ENCODE data around the gene NLRP14. TPM values are rescaled to one million over a fixed set of nuclear protein-coding genes. Genes with fewer than 3 reads are reported as not detected.

The NLRP14 gene
- total RNA-seq, 1 donor from 2014 or later, result 0.94 TPM

- DNase-seq, result no peak
These were observed 37.4 kb downstream of the NLRP14 start for GRCh38 chr11:7057641-7058040.

DNA sequence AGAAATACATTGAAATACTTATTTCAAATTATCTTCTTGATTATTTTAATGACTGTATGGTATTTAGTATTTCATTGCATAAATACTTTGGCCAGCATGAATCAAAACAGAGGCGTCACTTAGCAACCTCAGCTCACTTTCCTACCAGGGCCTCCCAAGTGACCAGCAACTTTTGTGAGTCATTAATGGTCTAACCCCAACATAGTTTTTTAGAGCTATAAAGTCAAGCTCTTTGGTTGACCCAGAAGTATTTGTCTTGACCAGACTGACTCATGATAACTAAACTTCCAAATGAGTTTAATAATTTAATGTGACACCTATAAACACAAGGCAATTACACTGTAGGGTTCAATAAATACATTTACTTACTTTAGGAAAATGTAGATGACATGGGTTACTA is 40.6 kb downstream of the NLRP14 start:
- no peak for DNase-seq

DNA sequence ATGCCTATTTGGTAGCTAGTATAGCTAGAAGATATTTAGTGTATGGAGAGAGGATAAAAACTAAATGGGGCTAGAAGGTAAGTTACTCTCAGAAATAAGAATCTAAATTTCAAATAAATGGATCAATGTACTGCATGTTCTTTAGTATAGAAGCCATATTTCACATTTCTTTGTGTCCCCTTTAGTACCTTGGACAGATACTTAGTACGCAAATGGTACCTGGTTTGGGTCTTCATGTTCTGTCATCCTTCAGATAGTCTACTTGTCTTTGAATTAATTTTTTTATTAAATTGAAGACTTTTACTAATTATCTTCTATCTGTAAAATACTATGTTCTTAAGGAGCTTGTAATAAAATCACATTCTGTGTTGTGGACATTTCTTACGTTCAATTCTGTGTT is 42.3 kb downstream of the NLRP14 start:
- no peak for DNase-seq

- DNase-seq, result no peak
These were observed 52.2 kb downstream of the NLRP14 start for GRCh38 chr11:7072401-7073028.

- DNase-seq, result no peak
These were observed 56.8 kb downstream of the NLRP14 start for GRCh38 chr11:7077101-7077500.

DNA sequence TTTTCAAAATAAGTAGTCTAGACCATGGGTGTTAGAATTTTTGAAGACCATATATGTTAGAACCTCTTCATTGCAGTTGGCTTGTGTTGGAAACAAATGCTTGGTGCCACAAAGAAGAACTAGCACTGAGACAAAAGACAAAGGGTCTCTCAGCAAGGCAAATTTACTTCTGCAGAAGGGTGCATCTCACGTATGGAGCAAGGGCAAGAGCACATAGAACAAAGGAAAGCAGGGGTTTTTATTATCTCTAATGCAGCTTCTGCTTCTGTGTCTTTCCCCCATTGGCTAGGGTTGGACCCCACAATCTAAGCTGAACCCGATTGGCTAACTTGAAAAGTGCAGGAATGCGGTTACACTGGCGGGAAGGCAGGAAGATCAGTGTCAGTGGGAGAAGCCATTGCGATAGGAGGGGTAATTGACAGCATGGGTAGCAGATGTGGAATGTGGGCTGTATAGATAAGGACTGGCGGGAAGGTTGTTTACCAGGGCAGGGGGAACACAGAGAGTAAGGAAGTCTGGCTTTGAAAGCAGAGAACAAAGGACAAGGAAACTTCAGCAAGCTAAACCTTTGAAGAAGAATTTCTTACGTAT is 59.4 kb downstream of the NLRP14 start:
- DNase-seq, result no peak

DNA sequence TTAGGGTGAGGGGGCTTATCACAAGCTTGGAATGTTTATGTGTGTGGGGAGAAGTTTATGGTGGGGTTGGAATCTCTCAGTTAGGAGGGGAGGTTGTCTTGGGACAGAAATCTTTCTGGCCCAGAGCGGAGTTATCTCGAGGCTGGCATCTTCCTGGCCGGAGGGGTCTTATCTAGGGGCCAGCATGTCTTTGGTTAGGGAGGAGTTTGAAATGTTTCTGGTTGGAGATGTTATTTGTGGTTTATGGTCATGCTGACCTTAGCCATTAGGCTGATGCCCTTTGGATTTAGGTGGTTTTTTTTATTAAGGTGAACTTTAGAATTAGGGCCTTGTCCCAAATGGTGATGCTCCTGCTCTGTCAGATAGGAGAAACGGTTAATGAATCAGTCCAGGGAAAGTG is 60.6 kb downstream of the NLRP14 start:
- DNase-seq, result no peak

DNA sequence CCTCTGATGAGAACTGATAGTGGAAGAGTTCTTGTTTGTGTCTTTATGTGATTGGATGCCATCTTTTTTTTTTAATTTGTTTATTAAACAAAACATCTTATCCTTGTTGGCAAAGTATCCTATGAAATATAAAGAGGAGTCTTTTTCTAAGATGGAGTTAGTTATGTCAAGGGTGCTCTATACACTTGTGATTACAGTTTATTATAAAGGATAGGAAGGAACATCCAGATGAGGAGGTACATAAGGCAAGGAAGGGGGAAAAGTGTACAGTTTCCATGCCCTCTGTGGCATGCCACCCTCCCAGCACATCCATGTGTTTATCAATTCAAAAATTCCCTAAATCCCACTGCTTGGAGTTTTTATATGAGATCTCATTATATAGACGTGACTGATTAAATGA is 61.2 kb downstream of the NLRP14 start:
- DNase-seq, result no peak

GRCh38 chr11:7088921-7089320 is 68.6 kb downstream of the NLRP14 start, which contains the start of gene RBMXL2:
TSS of gene RBMXL2 (plus strand) at chr11:7088998. CDS start at chr11:7089121, 123 bp downstream.
- no peak for DNase-seq

- DNase-seq, result no peak
These were observed 69.3 kb downstream of the NLRP14 start for GRCh38 chr11:7089328-7090251.

DNA sequence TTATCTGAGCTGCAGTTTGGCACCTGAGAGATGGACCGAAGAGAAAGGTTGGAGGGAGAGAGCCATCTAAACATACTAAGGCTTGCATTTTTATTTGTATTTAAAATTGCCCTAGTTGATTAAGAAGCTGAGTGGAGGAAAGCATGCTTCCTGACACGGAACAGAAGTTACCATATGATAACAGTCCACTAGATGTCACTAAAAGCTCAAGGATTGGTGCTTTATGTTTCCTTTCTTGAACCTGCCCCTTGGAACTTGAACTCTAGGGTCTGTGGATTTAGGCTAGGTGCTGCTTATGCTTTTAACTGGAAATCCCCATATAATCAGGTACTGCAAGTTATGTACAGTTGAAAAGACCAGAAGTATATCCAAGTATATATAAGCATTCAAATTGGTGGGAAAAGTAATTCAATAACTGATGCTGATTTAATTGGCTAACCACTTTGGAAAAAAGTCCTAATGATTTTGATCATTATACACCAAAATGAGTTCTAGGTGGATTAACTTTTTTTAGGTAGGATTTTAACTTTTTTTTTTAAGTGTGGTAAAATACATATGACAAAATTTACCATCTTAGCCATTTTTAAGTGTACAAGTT is 78.1 kb downstream of the NLRP14 start:
- no peak for DNase-seq

GRCh38 chr11:7115780-7116179 is 95.5 kb downstream of the NLRP14 start:
- DNase-seq, result no peak

DNA sequence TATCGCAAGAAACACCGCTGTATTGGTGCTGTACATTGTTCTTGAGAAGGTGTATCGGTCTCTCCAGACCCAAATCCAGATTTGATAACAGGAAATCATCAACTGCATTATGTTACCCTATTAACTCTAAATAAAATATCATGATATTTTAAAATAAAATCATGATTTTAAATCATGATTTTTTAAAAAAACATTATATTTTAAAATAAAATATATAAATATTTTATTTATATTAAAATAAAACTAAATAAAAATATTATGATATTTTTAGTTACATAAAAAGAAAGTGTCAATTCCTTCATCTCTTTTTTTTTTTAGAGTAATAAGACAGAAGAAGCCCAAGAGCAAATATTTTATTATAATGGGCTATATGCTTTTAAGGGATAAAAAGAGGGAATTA is 96.1 kb downstream of the NLRP14 start:
- DNase-seq, result no peak

Other genes with a start within 250 kb of the NLRP14 start
- 0.47 TPM for gene OR2AG2, start 248.5 kb upstream of the NLRP14 start, total RNA-seq
- not detected for gene OR2AG1, start 237.5 kb upstream of the NLRP14 start, total RNA-seq
- 0.47 TPM for gene OR6A2, start 220.8 kb upstream of the NLRP14 start, total RNA-seq
- gene OR10A5, start 174.8 kb upstream of the NLRP14 start, total RNA-seq, result not detected
- gene OR10A2, start 157.4 kb upstream of the NLRP14 start, total RNA-seq, result not detected
- gene OR10A4, start 143.9 kb upstream of the NLRP14 start, total RNA-seq, result not detected
- 0.31 TPM for gene OR2D2, start 128.0 kb upstream of the NLRP14 start, total RNA-seq
- not detected for gene OR2D3, start 99.5 kb upstream of the NLRP14 start, total RNA-seq
- 5.6 TPM for gene ZNF215, start 94.1 kb upstream of the NLRP14 start, total RNA-seq
- 17.9 TPM for gene ZNF214, start 133 bp upstream of the NLRP14 start, total RNA-seq
- gene RBMXL2, start 68.5 kb downstream of the NLRP14 start, total RNA-seq, result not detected
- 4.7 TPM for gene SYT9, start 231.4 kb downstream of the NLRP14 start, total RNA-seq